NCI-H128 (cell line): ENCODE data around the gene USP37.

ENCODE experiments used
- DNase-seq: peaks from one replicate; lab custom pipeline; 2025; ENCODE audit not compliant: unreplicated experiment; lab: John Stamatoyannopoulos, UW

USP37 gene, protein sequence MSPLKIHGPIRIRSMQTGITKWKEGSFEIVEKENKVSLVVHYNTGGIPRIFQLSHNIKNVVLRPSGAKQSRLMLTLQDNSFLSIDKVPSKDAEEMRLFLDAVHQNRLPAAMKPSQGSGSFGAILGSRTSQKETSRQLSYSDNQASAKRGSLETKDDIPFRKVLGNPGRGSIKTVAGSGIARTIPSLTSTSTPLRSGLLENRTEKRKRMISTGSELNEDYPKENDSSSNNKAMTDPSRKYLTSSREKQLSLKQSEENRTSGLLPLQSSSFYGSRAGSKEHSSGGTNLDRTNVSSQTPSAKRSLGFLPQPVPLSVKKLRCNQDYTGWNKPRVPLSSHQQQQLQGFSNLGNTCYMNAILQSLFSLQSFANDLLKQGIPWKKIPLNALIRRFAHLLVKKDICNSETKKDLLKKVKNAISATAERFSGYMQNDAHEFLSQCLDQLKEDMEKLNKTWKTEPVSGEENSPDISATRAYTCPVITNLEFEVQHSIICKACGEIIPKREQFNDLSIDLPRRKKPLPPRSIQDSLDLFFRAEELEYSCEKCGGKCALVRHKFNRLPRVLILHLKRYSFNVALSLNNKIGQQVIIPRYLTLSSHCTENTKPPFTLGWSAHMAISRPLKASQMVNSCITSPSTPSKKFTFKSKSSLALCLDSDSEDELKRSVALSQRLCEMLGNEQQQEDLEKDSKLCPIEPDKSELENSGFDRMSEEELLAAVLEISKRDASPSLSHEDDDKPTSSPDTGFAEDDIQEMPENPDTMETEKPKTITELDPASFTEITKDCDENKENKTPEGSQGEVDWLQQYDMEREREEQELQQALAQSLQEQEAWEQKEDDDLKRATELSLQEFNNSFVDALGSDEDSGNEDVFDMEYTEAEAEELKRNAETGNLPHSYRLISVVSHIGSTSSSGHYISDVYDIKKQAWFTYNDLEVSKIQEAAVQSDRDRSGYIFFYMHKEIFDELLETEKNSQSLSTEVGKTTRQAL

GRCh38 chr2:218568190-218569037 lies at the start of gene USP37, which contains the start of gene CNOT9:
Gene USP37 (minus strand): TSS chr2:218568351. CDS start chr2:218558653, 9,698 bp downstream.
Gene CNOT9 (plus strand): TSS chr2:218568839. CDS start chr2:218568955, 116 bp downstream.
- DNase-seq: peak; percentile 90

- no peak for DNase-seq
Measured at GRCh38 chr2:218615868-218616315, 47.7 kb upstream of the USP37 start.

GRCh38 chr2:218607436-218608115 lies 39.4 kb upstream of the USP37 start, which contains the start of gene PLCD4:
Gene PLCD4 (plus strand): TSS chr2:218607899. CDS start chr2:218615740, 7,841 bp downstream.
- DNase-seq: no peak

DNA sequence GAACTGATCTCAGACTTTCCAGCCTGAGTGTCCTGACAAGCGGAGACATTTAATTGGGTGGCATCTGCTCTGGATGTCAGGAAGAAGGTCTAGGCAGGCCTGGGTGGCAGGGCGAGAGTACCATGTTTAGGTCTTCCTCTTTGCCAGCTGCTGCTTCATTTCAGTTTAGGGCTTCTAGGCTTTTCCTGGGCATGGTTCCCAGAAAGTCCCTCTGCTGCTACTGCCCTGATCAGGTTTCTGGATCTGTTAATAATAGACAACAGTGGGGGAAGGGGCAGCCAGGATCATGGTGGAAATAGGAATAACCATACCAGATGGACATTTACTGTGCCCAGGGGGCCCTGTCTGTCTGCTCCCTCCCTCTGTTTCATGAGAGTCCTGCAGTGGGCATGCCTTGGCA lies 37.3 kb upstream of the USP37 start:
- DNase-seq: peak; percentile 24

DNA sequence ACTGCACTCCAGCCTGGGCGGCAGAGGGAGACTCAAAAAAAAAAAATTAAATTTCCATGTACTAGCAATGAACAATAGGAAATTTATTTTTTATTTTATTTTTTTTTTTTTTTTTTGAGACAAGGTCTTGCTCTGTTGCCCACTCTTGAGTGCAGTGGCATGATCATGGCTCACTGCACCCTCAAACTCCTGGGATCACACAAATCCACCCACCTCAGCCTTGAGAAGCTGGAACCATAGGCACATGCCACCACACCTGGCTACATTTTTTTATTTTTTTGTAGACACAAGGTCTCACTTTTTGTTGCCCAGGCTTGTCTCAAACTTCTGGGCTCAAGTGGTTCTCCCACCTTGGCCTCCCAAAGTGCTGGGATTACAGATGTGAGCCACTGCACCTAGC lies 17.4 kb upstream of the USP37 start:
- no peak for DNase-seq

DNA sequence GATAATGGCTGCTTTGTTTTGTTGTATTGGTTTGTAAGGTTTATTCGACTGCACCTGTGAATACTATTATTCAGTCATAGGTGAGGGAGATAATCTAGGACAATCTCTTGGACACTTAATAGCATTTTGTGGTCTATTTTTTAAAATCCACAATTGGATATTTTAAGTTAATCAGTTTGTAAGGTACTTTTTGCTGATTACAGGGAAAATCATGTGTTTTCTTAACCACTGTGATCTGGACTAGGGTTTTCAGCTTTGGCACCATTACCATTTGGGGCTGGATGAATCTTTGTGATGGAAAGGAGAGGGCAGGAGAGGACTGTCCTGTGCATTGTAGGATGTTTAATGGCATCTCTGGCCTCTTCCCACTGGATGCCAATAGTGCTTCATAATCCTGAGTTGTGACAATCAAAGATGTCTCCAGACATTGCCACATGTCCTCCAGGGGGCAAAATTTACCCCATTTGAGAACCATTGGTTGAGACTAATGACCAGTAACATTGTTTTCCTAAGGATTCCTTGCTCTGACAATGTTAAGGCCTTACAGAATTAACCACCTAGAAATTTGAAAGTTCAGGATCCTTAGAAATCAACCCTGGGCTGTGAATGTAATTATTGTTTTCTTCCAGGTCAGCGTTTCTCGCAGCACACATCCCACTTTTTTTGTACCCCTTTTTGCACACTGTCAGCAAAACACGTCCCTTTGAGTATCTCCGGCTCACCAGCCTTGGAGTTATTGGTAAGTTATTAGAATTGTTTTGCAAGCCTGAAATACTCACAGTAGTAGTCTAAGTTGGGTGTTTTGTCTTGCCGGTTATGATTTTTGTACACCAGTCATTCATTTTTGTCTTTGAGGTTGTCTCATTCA lies 16.1 kb upstream of the USP37 start:
- DNase-seq: no peak

DNA sequence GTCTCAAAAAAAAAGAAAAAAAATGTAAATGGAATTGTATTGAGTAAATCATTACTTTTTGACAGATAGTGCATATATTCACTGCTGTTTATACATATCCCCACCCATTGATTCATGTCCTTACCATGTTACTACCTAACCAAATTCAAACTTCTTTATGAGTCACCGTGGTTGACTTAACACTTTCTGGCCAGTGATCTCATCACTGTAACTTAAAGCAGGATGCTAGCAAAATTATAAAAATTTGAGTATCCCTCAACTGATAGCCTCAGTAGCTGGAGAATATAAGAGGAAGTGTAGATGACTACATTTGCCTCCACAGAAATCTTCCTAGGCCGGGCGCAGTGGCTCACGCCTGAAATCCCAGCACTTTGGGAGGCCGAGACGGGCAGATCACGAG lies 13.9 kb upstream of the USP37 start:
- no peak for DNase-seq

DNA sequence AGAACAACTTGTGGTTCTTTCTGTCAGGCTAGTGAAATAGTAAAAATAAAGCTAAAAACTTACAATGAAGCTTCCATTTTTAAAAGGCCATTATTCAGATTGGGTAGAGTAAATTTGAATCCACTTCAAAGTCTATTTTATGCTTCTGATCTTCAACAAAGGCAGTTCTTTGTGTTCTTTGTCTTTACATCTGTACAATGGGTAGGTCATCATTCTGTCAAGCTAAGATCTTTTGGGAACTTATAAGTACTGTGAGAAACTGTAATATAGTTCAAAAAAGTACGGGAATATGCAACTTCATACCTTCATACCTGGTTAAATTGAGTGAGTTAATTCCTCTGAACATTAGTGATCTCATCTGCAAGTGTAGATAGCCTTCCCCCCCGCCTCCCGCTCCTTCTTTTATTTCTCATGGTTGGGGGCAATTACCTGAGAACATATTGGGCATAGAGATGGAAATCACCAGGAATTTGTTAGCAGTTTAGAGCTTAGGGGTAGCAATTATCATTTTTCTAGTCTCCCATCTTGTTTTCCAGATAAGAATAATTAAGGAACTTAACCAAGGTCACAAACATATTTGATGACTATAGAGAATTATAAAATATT lies 10.2 kb upstream of the USP37 start:
- DNase-seq: no peak

DNA sequence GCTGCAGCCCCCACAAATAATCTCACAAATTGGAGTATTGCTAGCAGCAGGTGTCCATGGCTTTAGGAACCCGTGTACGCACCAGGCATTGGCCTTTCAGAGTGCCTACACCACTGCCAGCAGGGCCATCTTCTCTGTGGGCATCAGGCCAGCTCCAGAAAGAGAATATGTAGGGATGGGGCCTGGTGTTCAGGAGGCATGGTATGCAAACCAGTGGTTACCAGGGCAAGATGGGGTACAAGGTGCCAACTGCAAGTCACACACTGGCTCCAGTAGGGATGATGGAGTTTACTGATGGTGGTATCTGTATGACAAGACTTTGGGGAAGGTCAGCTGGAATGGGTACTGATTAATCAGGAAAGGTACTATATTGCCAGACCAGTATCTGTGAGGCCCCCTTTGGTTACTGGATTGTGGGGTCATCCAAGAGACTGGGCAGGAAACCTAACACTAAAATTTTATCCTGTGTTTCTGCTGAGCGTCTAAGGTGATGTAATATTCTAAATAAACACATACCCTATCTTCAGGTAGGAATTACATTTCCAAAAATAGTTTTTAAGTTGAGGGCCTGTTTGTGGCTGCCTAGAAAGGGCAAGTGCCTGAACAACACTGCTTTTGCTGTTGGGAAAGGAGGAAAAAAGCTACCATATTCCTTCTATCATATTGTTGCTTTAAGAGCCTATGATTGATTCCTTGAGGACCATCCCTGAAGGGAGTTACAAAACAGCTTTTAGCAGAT lies 9.5 kb upstream of the USP37 start:
- DNase-seq: no peak

DNA sequence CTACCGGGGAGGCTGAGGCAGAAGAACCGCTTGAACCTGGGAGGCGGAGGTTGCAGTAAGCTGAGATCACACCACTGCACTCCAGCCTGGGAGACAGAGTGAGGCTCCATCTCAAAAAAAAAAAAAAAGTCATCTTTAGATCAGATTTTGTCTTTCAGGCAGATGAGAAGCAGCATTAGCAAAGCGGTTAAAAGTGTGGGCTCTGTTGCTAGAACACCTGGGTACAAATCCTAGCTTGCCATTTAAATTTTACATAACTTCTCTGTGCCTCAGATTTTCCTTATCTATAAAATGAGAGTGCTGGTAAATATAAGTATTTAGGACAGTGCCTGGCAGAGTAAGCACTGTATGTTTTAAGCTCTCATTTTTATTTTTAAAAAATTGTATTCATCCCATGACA lies 8.7 kb upstream of the USP37 start:
- no peak for DNase-seq

DNA sequence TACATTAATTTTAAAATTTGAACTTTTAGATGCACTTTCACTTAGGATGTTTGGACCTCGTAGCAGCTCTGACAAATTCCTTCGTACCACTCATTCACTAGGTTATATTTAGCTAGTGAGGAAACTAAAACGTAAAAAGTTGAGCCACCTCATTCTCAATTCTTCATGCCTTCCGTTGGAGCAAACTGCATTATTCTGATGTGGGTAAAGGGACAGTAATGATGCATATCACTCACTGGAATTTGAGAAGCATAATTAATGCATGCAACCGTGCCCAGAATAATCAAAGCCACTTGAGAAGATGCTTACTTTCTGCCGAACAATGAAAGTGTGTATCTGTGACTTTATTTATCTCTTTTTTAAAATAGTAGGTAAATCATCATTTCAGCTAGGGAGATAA lies 2.7 kb upstream of the USP37 start:
- DNase-seq: no peak

DNA sequence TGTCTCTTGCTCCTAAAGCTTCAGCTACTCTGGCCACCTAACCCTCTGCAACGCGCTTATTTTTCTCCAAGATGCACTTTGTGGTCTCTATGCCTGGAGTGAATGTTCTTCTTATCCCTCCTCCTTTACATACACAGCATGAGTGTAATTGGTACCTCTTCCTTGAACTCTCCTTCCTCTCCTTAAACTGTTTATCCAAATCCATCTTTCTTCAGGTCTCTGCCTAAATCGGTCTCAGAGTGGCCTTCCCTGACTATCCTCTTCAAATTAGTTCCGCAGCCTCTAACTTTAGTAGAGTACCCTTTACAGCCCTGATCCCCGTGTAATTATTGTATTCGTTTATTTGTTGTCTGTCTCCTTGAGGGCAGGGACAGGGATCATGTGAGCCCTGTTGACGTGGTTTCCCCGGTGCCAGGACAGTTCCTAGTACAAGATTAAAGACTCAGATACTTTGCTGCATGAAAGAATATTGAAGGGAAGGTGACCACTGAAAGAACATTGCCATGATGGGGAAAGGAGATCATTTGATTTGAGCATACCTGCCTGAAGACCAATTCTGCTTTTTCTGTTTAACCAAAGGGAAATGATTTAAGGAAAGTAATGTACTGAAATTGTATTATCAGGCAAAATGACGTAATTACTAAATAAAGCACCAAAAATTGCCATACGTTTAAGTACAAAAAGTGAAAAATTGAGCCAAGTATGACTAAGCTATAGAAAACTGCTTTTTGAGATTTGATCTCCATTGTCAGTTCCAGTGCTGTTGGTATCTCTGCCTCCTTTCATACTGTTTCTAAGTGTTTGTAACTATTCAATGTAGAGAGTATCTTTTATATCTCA lies 1.7 kb upstream of the USP37 start:
- DNase-seq: no peak

DNA sequence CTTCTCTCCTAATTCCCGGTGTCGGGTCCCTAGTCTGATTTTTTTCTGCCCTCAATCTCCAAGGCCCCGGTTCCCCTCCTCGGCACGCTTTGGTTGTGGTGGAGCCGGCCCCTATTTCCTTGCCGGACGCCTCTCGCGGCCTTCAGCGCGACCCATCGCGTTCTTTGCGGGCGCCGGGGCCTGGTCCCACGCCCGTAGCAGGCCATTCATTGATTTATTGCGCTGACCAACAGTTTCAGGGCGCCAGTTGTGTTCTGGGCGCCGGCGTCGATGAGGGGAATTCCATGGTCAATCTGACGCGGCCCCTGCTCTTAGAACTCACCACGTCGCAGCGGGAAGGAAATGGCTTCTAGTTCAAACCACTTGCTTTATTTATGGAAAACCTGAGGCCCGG lies 884 bp upstream of the USP37 start:
- DNase-seq: no peak

- DNase-seq: no peak
Measured at GRCh38 chr2:218567797-218568189, 358 bp downstream of the USP37 start.

GRCh38 chr2:218566296-218566695 lies 1.9 kb downstream of the USP37 start:
- DNase-seq: no peak

GRCh38 chr2:218564056-218564455 lies 4.1 kb downstream of the USP37 start:
- no peak for DNase-seq

GRCh38 chr2:218558986-218559385 lies 9.2 kb downstream of the USP37 start:
- DNase-seq: no peak
